8988T (cell line): ENCODE data around the gene ZIC3.
"Not testable (repeated sequence)": the region's sequence is repeated elsewhere in the genome, so short reads cannot be mapped to it uniquely, and the experiment has no call there.

Experiments used
- DNase-seq: peaks from one replicate; pipeline ENCODE4 v3.0.0; 2011

The ZIC3 gene

DNA sequence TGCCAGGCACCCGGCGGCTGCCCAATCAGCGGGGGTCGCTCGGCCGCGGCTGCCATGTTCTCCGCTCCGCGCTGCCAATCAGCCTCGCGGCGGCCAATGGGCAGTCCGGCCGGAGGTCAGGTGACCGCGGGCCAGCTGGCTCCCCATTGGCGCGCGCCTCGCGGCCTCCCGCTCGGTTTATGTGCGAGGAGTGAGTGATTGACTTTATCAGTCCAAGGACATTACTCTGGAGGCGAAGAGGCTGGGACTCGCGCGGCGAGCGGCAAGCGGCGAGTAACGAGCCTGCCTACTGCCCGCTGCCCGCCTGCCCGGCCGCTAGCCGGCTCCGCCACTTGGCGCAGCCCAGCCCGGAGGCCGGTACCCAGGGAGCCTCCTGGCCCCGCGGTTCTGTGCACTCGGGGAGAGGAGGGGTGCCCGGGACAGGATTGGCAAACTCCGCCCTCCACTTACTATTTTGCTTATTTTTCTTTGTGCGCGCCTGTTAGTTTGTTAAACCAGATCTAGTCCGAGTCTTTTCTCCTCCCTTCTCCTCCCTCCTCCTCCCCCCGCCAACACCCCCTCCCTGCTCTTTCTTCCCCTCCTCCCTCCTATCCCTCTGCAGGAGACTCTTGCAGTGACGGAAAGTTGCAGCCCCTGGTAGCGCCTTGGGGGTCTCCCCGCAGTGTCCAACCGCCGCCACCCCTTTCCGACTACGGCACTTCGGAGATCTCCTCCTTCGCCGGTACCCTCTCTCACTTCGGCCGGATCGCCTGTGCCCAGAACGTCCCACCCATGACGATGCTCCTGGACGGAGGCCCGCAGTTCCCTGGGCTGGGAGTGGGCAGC lies at the start of gene ZIC3:
ZIC3 (plus strand) TSS at position 207 of the 825 bp plus-strand sequence; CDS start at position 772, 565 bp downstream.
- no peak for DNase-seq

DNA sequence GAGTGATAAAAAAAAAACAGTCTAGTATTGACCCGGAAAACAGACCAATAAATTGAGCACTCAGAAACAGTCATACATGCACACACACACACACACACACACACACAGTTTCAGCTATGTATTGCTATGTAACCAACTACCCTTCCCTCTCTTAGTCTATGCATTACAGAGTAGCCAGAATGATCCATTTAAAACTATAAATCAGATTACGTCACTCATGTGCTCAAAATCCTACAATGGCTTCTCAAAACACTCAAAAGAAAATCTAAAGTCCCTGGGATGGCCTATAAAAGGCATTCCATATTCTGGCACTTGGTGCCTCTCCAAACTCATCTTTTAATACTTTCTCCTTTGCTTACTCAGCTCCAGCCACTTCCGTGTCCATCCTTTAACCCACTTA lies 46.5 kb upstream of the ZIC3 start:
- DNase-seq = no peak

DNA sequence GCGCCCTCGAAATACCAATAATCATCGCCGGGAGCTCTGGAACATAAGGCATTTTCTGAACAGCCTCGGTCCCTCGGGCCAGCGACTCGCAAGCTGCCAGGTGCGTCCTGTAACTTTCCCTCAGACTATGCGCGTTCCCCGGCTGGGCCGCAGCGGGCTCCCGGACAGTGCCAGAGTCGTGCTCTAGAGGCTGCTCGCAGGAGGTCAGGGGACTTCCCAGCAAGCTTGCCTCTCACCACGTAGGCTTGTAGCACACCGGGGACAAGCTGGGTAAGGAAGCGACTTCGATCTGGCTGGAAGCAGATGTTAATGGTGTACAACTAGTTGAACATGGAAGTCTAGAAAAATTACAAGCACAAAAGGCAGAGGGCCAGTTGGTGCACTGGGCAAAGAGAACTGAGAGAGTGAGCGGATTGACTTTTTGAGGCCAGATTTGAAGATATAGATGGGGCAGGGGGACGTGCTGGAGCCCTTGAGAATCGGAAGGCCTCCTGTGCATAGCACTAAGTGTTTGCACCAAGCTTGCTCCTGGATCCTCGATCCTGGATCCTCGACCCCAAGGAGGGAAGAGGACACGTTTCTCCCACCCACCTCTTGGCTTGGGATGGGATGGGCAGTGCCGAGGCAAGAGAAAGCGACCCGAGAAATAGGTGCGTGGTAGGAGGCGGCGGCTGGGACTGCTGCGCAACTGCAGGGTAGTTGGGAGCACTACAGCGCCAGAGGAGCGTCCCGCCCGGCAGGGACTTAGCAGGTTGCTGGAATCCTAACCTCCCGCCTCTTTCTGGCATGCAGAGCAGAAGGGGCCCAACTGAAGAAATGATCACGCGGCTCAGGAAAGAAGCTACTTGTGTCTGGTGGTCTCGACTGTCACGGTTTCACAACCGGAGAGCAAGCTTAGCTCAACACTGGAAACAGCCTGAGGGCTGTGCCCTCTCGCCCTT lies 19.9 kb upstream of the ZIC3 start:
- no peak for DNase-seq

DNA sequence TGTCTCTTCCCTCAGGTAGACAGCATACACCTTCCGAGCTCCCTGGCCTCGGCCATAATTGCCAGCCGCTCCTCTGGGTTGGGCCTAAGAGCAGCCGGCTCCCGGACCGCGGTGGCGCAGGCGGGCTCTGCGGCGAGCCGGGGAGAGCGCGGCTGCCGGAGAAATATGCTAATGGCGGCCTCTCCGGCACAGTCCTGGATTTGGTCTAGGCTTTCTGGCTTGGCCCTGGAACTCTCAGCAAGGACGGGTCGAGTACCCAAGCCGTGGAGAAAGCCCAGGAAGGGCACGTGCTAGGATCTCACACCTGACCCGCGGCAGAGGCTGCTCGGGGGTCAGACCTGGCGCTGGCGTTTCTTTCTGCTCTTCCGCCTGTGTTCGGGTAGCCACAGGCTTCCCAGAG lies 18.6 kb upstream of the ZIC3 start:
- no peak for DNase-seq

DNA sequence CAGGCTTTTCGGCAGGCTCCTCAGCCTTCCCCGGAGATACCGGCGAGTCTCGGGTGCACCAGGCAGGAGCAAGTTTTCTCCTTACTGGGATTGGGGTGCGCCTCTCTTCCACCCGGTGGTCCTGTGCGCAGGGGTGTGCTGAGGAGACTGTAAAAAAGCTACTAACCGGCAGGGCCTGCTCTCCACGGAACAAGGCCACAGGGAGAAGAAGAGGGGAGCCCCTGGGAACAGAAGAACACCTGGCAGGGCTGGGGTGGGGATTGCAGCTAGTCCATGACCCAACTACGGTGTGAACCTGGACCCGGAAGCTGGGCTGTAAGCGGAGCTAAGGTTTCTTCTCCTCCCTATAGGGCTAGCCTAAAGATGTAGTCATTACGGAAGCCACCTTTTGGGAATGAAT lies 17.7 kb upstream of the ZIC3 start:
- DNase-seq = no peak

DNA sequence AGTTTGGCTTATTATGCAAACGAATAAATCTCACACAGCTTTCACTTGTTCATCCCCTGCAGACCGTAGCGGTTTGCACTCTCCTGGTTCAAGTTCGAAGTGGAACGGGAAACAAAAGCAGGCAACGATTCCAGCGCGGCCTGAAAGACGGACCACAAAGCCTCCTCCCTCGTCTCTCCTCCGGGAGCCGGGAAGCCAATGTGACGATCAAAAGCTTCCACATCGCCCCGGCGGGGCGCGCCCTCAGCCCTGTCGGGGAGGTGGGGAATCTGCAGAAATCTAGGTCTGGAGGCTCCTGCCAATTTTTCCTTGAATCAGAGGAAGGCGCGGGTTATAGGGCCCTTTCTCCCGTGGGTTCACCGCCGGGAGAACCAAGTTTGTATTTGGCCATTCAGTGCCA lies 16.9 kb upstream of the ZIC3 start:
- DNase-seq = no peak

DNA sequence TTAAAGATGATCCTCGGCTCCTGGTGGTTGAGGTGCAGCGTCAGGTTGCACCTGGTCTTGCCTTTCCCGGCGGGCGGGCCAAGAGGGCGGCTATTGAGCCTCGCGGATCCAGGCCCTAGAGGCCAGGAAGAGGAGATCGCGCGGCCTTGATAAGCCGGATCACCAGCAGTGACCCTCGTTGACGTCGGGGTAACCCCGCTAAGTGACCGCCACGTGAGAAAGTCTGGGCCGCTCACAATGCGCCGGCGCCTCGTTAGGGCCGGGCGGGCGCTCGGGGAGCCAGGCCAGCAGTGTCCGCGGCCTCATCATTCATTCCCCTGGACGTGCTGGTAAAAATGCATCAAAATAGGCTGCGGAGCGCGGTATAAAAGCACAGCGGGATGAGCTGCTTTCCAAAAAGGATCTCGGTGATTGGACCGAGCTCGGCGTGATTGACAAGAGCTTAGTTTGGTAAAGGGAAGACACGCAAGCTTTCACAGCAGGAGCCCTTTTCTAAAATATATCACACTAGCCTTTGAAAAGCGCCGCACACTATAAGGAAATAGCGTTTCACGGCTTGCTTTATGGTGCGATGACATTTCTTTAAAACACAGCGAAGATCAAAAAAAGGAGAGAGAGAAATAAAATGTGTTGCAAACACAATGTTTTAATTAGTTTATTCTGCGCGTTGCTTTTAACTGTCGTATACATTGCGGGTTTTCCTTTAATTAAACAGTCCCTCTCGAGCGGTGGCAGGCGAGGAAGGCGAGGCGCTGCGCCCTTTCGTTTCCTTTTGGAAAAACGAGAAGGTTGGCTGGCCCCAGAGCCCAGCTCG lies 15.9 kb upstream of the ZIC3 start:
- no peak for DNase-seq

DNA sequence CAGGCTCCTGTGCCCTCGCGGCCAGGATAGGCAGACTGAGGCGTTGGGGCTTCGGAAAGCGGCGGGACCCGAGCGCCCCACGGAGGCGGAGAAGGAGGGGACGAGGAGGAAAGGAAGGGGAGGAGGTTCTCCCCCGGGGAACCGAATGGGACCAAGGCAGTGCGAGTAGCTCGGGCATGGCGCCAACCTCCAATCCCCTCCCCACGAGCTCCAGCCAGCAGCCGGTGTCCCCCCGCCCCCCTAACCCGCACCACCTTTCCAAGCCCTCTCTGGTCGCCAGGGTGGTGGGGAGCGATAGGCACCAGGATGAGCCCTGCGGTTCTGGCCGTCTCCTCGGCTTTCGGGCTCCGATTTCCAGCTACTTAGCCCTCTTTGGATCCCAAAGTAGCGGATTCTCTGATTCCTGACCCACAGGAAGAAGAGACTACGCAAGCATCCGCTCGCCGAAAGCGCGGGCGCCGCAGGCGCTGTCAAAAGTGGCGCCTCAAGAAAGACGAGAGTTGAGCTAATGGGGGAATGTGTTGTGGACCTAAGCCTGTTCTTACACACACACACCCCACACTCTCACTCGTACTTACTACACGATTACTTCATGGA lies 15.2 kb upstream of the ZIC3 start:
- DNase-seq = no peak

DNA sequence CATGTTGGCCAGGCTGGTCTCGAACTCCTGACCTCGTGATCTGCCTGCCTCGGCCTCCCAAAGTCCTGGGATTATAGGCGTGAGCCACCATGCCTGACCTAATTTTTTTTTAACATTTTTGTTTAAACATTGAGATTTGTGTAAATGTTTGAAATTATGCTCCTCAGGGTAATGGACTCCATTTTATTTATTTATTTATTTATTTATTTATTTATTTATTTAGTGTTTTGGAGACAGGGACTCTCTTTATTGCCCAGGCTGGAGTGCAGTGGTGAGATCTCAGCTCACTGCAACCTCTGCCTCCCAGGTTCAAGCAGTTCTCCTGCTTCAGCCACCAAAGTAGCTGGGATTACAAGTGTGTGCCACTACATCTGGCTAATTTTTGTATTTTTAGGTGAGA lies 13.8 kb upstream of the ZIC3 start:
- DNase-seq = not testable (repeated sequence)

DNA sequence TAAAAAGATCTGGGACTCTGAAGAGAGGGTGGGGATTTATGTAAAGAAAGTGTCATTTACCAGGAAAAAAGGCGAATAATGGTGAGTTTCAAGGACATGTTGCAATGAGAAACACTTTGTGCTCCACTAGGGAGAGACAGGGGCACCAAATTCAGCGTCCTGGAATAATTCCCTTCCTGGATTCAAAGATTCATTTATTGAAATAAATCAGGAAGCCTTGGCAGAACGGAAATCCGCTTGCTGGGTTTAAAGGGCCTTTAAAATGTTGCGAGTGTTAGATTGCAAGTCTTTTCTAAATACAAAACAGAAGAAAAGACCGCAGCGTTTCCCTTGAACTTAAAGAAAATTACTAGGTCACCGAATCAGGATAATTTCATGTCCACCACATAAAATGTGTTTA lies 3.8 kb upstream of the ZIC3 start:
- DNase-seq = no peak

DNA sequence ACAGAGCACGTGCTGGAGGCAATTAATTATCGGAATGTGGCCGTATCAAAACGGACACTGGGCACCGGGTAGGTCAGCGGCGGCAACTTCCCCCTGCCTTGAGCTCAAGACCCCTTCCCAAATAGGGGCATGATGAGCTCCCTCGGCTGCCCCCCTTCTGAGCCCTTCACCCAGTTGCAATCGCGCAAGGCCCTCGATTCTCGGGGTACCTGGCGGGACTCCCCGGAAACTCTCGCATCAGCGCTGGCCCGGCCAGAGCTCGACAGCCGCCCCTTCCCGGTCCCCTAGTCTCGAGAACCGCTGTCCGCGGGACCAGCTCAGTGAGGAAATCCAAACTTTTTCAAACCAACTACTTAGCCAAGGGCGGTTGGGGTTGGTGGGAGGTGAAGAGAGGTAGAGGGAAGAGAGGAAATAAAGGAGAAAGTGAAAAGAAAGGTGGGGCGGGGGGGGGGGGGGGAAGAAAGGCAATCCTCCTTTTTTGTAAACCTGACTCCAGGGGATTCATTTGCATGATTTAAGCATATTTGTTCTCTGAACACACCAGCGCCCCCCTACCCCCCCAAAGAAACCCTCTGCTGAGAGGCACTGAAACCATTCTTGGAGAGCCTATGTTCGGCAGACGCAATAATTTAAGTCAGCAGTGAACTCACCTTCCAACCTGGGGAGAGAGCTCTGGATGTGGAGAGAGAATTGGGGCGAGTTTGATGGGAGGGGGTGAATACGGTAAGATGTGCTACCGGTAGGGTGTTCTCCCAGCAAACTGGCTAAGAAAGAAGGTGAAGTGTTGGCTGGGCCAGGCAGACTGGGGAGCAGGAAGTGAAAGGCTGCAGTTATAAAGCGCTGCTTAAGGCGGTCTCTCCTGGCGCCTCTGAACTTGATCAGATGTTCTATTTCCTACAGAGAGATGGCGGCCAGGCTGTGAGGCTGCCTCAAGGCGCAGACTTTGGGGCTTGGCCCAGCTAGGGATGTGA lies 2.0 kb upstream of the ZIC3 start:
- no peak for DNase-seq

DNA sequence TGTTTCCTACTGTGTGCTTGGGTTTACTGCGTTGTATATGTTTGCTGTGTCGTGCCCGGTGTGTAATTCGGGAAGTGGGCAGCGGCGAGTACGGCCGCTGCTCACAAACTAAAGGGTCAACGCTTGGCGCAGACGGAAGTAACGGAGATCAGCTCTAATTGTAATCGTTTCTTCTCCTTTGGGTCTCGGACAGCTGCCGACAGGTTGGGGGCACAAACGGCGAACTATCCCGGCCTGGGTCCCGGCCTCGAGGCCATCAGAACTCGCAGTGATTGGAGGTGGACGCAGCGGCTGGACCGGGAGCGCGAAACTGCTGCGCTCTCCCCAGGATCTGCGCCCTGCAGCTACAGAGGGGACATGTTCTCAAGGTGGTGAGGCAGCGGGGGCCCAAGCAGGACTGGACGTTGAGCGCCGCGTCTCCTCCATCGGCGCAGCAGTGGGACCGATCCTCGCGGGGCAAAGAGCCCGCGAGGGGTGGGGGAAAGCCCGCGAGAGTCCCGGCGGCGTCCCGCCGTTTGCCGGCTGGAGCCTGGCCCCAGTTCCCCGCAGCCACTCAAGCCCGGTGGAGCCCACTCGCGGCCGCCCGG lies 516 bp upstream of the ZIC3 start:
- no peak for DNase-seq

DNA sequence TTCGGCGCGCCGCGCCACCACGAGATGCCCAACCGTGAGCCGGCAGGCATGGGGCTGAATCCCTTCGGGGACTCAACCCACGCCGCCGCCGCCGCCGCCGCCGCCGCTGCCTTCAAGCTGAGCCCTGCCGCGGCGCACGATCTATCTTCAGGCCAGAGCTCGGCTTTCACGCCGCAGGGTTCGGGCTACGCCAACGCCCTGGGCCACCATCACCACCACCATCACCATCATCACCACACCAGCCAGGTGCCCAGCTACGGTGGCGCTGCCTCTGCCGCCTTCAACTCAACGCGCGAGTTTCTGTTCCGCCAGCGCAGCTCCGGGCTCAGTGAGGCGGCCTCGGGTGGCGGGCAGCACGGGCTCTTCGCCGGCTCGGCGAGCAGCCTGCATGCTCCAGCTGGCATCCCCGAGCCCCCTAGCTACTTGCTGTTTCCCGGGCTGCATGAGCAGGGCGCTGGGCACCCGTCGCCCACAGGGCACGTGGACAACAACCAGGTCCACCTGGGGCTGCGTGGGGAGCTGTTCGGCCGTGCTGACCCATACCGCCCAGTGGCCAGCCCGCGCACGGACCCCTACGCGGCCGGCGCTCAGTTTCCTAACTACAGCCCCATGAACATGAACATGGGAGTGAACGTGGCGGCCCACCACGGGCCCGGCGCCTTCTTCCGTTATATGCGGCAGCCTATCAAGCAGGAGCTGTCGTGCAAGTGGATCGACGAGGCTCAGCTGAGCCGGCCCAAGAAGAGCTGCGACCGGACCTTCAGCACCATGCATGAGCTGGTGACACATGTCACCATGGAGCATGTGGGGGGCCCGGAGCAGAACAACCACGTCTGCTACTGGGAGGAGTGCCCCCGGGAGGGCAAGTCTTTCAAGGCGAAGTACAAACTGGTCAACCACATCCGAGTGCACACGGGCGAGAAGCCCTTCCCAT lies 1.1 kb downstream of the ZIC3 start:
- DNase-seq = no peak

DNA sequence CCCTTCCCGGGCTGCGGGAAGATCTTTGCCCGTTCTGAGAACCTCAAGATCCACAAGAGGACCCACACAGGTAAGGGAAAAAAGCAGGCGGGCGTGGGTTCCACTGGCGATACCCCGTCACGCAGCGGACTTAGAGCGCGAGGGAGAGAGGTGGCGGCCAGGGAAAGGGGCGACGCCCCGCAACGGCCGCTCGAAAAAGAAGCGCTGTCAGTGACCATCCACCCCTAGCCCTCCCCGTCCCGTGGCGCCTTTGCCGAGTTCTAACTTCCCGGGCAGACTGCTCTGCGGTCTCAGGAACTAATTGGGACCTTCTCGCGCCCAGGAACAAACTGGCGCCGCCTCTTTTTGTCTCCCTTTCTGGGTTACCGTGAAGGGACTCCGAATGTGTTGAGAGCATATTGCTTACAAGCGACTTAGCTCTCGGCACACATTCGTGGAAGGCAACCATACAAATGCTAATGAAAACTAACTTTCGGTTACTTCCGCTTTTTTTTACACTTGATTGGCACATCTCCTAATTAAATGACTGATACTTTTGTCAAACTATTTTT lies 1.8 kb downstream of the ZIC3 start:
- DNase-seq = no peak

DNA sequence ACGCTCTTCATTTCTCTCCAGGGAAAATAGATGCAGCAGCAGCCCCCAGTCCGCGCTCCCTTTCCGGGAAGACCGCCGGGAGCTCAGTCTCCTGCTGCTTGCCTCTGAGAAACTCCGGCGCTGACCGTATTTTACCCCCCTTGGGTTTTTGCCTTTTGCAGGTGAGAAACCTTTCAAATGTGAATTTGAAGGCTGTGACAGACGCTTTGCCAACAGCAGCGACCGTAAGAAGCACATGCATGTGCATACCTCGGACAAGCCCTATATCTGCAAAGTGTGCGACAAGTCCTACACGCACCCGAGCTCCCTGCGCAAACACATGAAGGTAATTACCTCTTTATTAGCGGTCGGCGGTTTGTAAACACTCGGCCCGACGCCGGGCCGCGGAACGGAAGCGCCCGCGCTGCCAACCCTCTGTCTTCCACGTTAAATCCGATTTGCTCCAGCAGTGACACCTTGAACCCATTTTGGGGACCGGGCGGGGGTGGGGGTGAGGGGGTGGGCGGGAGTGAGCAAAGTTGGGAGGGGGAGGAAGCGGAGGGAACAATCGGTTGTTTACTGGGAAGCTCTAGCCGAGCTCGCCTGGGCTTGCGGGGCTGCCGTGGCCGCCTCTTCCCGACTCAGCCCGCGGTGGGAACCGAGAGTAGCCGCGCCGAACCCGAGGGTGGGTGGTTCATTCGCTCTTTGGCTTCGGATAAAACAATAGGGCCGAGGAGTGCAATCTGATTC lies 3.0 kb downstream of the ZIC3 start:
- no peak for DNase-seq

DNA sequence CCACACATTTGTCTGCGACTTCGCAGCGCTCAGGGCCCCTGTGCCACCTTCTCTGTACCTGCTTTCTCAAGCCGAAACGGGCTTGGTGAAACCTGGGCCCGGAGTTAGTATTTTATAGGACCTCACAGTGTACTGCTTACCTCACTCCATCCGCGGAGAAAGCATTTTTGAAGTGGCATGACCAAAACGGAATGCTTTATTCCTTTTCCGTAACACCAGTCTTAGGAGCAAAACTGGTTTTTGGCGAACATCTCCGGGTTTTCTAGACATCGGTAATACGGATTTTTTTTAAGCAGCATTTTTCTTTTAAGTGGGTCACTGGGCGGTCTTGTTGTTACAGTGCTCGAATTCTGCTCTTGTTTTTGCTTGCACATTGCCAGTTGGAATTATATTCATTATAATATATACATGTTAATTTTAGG lies 3.6 kb downstream of the ZIC3 start:
- no peak for DNase-seq

DNA sequence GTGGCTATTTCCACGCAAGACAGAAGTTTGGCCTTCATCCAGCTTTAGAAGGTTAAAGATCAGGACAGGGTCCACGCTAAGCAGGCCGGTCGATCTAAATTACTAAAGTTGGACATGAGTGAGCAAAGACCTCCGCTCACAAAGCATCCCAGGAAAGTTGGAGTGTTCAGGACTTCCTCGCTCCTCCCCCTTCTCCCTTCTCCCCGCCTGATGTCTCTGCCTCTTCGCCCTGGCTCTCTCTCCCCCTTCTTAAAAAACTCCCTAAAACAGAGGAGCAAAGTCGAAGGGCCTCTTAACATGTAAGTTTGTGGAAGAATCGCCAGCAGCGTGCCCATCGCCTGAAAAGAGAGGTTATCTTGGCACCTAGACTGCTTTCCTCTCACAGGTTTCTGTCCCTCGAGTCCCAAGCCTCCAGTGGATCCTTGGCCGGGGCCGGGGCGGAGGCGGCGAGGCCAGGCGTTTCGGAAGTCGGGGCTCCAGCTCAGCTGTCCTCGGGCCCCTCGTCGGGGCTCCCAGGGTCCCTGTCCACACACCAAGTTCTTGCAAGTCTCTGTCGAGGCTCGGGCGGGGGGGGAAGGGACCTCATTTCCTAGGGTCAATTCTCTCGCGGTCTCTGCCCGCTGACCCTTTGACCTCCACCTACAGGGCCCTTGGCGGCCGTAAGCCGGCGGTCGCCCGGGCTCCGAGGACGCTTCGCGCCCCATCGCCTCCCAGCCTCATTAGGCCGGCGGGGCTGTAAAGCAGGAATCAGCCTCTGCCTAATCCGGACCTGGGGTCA lies 7.6 kb downstream of the ZIC3 start:
- no peak for DNase-seq
